H9 (cell line): ENCODE data around the gene SCN2B. TPM values are rescaled to one million over a fixed set of nuclear protein-coding genes. Genes with fewer than 3 reads are reported as not detected.

Experiments
- DNase-seq: peaks from one replicate; pipeline ENCODE4 v3.0.0-alpha.2; 2017
- H2AFZ ChIP-seq: one replicate; pipeline ENCODE4 v1.6.1; 2013; ENCODE audit warnings: mild to moderate bottlenecking, low read length, control low read depth, moderate library complexity
- H2AK5ac ChIP-seq: 2 replicates; pipeline ENCODE4 v1.6.1; 2013; ENCODE audit warnings: low read length, control low read depth, mixed read lengths; ENCODE audit not compliant: insufficient read length
- H2BK120ac ChIP-seq: one replicate; pipeline ENCODE4 v1.6.1; 2013; ENCODE audit warnings: low read depth, mild to moderate bottlenecking, low read length, control low read depth, inconsistent platforms; ENCODE audit not compliant: poor library complexity, severe bottlenecking
- H2BK12ac ChIP-seq: 2 replicates; pipeline ENCODE4 v1.6.1; 2013; ENCODE audit warnings: low read length, control low read depth, mixed read lengths, low read depth; ENCODE audit not compliant: insufficient read length
- H2BK15ac ChIP-seq: 2 replicates; pipeline ENCODE4 v1.6.1; 2013; ENCODE audit warnings: low read depth, low read length, control low read depth
- H2BK20ac ChIP-seq: one replicate; pipeline ENCODE4 v1.6.1; 2013; ENCODE audit warnings: low read depth, mild to moderate bottlenecking, low read length, control low read depth, inconsistent platforms; ENCODE audit not compliant: poor library complexity, severe bottlenecking
- H2BK5ac ChIP-seq: 2 replicates; pipeline ENCODE4 v1.6.1; 2013; ENCODE audit warnings: low read length, control low read depth, mixed read lengths; ENCODE audit not compliant: insufficient read length
- H3K14ac ChIP-seq: 2 replicates; pipeline ENCODE4 v1.6.1; 2013; ENCODE audit warnings: low read length, control low read depth; ENCODE audit not compliant: insufficient read depth
- H3K18ac ChIP-seq: 2 replicates; pipeline ENCODE4 v1.6.1; 2013; ENCODE audit warnings: low read depth, mild to moderate bottlenecking, mixed read lengths, low read length, control low read depth; ENCODE audit not compliant: insufficient read length
- H3K23ac ChIP-seq: 2 replicates; pipeline ENCODE4 v1.6.1; 2013; ENCODE audit warnings: low read length, control low read depth, mixed read lengths, low read depth; ENCODE audit not compliant: insufficient read length
- H3K23me2 ChIP-seq: 2 replicates; pipeline ENCODE4 v1.6.1; 2013; ENCODE audit warnings: low read depth, mild to moderate bottlenecking, mixed read lengths, low read length, control low read depth; ENCODE audit not compliant: insufficient read length, poor library complexity, severe bottlenecking
- H3K27ac ChIP-seq: 2 replicates; pipeline ENCODE4 v1.5.1; 2013; ENCODE audit warnings: low read length, control low read depth, mixed read lengths, low read depth; ENCODE audit not compliant: insufficient read length
- H3K27me3 ChIP-seq: 2 replicates; pipeline ENCODE4 v1.6.1; 2013; ENCODE audit warnings: low read length, control low read depth, inconsistent platforms; ENCODE audit not compliant: insufficient read depth
- H3K4ac ChIP-seq: 2 replicates; pipeline ENCODE4 v1.6.1; 2013; ENCODE audit warnings: low read depth, mild to moderate bottlenecking, control low read depth, inconsistent platforms, low read length, moderate library complexity
- H3K4me1 ChIP-seq: 2 replicates; pipeline ENCODE4 v1.6.1; 2013; ENCODE audit warnings: low read length, control low read depth, inconsistent platforms; ENCODE audit not compliant: insufficient read depth
- H3K4me2 ChIP-seq: 2 replicates; pipeline ENCODE4 v1.6.1; 2013; ENCODE audit warnings: low read length, control low read depth, mixed read lengths; ENCODE audit not compliant: insufficient read length, insufficient read depth
- H3K56ac ChIP-seq: 2 replicates; pipeline ENCODE4 v1.6.1; 2013; ENCODE audit warnings: low read depth, mild to moderate bottlenecking, mixed read lengths, low read length, control low read depth; ENCODE audit not compliant: insufficient read length
- H3K79me1 ChIP-seq: 2 replicates; pipeline ENCODE4 v1.6.1; 2013; ENCODE audit warnings: low read depth, mild to moderate bottlenecking, moderate library complexity, low read length, control low read depth, inconsistent platforms; ENCODE audit not compliant: insufficient read depth, poor library complexity, severe bottlenecking
- H3K79me2 ChIP-seq: 2 replicates; pipeline ENCODE4 v1.6.1; 2013; ENCODE audit warnings: low read length, control low read depth, inconsistent platforms; ENCODE audit not compliant: insufficient read depth
- H3K9ac ChIP-seq: 2 replicates; pipeline ENCODE4 v1.6.1; 2013; ENCODE audit warnings: low read length, control low read depth, mixed read lengths; ENCODE audit not compliant: insufficient read length; ENCODE audit errors: extremely low read depth
- H3K9me3 ChIP-seq: one replicate; pipeline ENCODE4 v1.6.1; 2013; ENCODE audit warnings: low read depth, low read length, inconsistent platforms; ENCODE audit not compliant: control insufficient read depth
- H3T11ph ChIP-seq: one replicate; pipeline ENCODE4 v1.6.1; 2013; ENCODE audit warnings: mild to moderate bottlenecking, low read length, control low read depth, inconsistent platforms
- H4K20me1 ChIP-seq: one replicate; pipeline ENCODE4 v1.6.1; 2013; ENCODE audit not compliant: control insufficient read depth, insufficient read length, insufficient read depth
- H4K5ac ChIP-seq: 2 replicates; pipeline ENCODE4 v1.6.1; 2013; ENCODE audit warnings: low read depth, mild to moderate bottlenecking, mixed read lengths, low read length, control low read depth; ENCODE audit not compliant: insufficient read length
- H4K8ac ChIP-seq: replicated peaks from 2 replicates; pipeline ENCODE4 v1.6.1; 2013; ENCODE audit warnings: low read length, control low read depth, mixed read lengths, low read depth; ENCODE audit not compliant: insufficient read length
- H4K91ac ChIP-seq: 2 replicates; pipeline ENCODE4 v1.6.1; 2013; ENCODE audit warnings: low read depth, mild to moderate bottlenecking, moderate library complexity, mixed read lengths, low read length, control low read depth; ENCODE audit not compliant: insufficient read length
- H3K27ac Mint-ChIP-seq, 3 experiments: 2 replicates in 2 of 3; 3 replicates in 1 of 3; pipeline ENCODE4 v1.8.0; 2020 to 2021; ENCODE audit warnings: mixed read lengths in 3 of 3, mild to moderate bottlenecking in 1 of 3, moderate library complexity in 1 of 3
- H3K27me3 Mint-ChIP-seq: 2 replicates; pipeline ENCODE4 v1.8.0; 2021; ENCODE audit warnings: low read depth, mild to moderate bottlenecking, moderate library complexity, mixed read lengths
- H3K36me3 Mint-ChIP-seq, 3 experiments: 2 replicates in 2 of 3; 3 replicates in 1 of 3; pipeline ENCODE4 v1.8.0; 2020 to 2021; ENCODE audit warnings: low read depth in 3 of 3, mixed read lengths in 3 of 3; ENCODE audit not compliant: insufficient read depth in 1 of 3
- H3K4me1 Mint-ChIP-seq, 2 experiments: 2 replicates each; pipeline ENCODE4 v1.8.0; 2020; ENCODE audit warnings: mixed read lengths in 2 of 2
- H3K4me3 Mint-ChIP-seq, 2 experiments: 2 replicates in 1 of 2; 3 replicates in 1 of 2; pipeline ENCODE4 v1.8.0; 2020 to 2021; ENCODE audit warnings: mild to moderate bottlenecking in 2 of 2, mixed read lengths in 2 of 2, moderate library complexity in 1 of 2
- H3K9me3 Mint-ChIP-seq, 2 experiments: 2 replicates in 1 of 2; 3 replicates in 1 of 2; pipeline ENCODE4 v1.8.0; 2020; ENCODE audit warnings: mild to moderate bottlenecking in 2 of 2, mixed read lengths in 2 of 2, moderate library complexity in 1 of 2
- CTCF ChIP-seq: fragments of 200-600 bp; sonication (generic); conservative IDR thresholded peaks from 3 replicates; pipeline ENCODE4 v1.8.0; 2021; ENCODE audit warnings: antibody characterized with exemption, mild to moderate bottlenecking
- WGBS: extraction: QIAGEN DNeasy Blood & Tissue Kit; methylation state at CpG from one replicate; pipeline ENCODE4 v1.1.7; 2013; ENCODE audit warnings: missing lambda C conversion rate, low lambda C conversion rate, mixed read lengths; ENCODE audit not compliant: insufficient read length; ENCODE audit errors: extremely low coverage; 5-methylcytosine and 5-hydroxymethylcytosine counted together
- total RNA-seq: library from RNA; stranded (reverse); gene quantifications from 2 replicates; pipeline ENCODE4 v1.2.1, GENCODE V29; 2021

Gene SCN2B
- total RNA-seq, 1 experiment from 2014 or later = not detected

- Mint-ChIP-seq H3K9me3 (no peaks in the 10 kb centered on the region), H3K4me1 (peaks cover 17 to 18% of the 10 kb centered on the region in 2 experiments), H3K27ac (no peak overlapping the region), H3K4me3 (no peak overlapping the region), H3K27me3 (peaks cover 6% of the 10 kb centered on the region), H3K36me3 (no peaks in the 10 kb centered on the region)
- no peak overlapping the region for H3K4me2 ChIP-seq
- H2BK15ac ChIP-seq = no peak overlapping the region
- H3K79me2 ChIP-seq = no peaks in the 10 kb centered on the region
- H3K27me3 ChIP-seq = no peaks in the 10 kb centered on the region
- no peak overlapping the region for H4K5ac ChIP-seq
- TF ChIP-seq CTCF = no peak
- H2BK12ac ChIP-seq = no peak overlapping the region
- H3K23me2 ChIP-seq = no peaks in the 10 kb centered on the region
- no peak overlapping the region for H3T11ph ChIP-seq
- no peak overlapping the region for H3K18ac ChIP-seq
- H3K4me1 ChIP-seq = 0 out of 2 replicates have a peak, but pooled peaks cover 2% of the 10 kb centered on the region
- no peak overlapping the region for H3K4ac ChIP-seq
- H3K9me3 ChIP-seq = no peaks in the 10 kb centered on the region
- H2BK120ac ChIP-seq = no peak overlapping the region
- no peak overlapping the region for H3K56ac ChIP-seq
- H3K23ac ChIP-seq = no peak overlapping the region
- no CpG with 5 or more reads among the region's 7 CpGs for WGBS
- H2AK5ac ChIP-seq = no peak overlapping the region
- no peak overlapping the region for H4K8ac ChIP-seq
- H3K79me1 ChIP-seq = no peaks in the 10 kb centered on the region
- no peak overlapping the region for H2BK5ac ChIP-seq
- H2AFZ ChIP-seq = no peak overlapping the region
- H3K9ac ChIP-seq = no peak overlapping the region
- no peak overlapping the region for H2BK20ac ChIP-seq
- no peak for DNase-seq
- H3K27ac ChIP-seq = no peak overlapping the region
- 0 out of 2 replicates have a peak overlapping the region, but pooled peaks have one; percentile 15 for H3K14ac ChIP-seq
- H4K91ac ChIP-seq = no peak overlapping the region
- H4K20me1 ChIP-seq = no peaks in the 10 kb centered on the region
Measured at GRCh38 chr11:118202599-118203422, 26.4 kb upstream of the SCN2B start.
